Mucosa of descending colon (tissue), 3 donors: Measurements from ENCODE around the gene COL4A2. TPM values are rescaled to one million over a fixed set of nuclear protein-coding genes. Genes with fewer than 3 reads are reported as not detected.

ENCODE experiments used
- ATAC-seq: fragments of 200-7000 bp; cut with Tn5 transposase; one replicate; pipeline ENCODE4 v1.9.1; 2020; ENCODE audit warnings: mild to moderate bottlenecking, moderate library complexity
- DNase-seq, 3 donors: peaks; one replicate each; pipeline ENCODE4 v3.0.0-alpha.2; 2020
- H3K36me3 ChIP-seq: fragments of 200-600 bp; one replicate; pipeline ENCODE4 v1.8.0; 2021; ENCODE audit warnings: low read depth, mild to moderate bottlenecking
- H3K4me1 ChIP-seq: fragments of 200-600 bp; one replicate; pipeline ENCODE4 v1.8.0; 2021; ENCODE audit warnings: low read depth, mild to moderate bottlenecking
- H3K4me3 ChIP-seq: fragments of 200-600 bp; one replicate; pipeline ENCODE4 v1.8.0; 2021; ENCODE audit warnings: mild to moderate bottlenecking
- H3K9me3 ChIP-seq: fragments of 200-600 bp; one replicate; pipeline ENCODE4 v1.8.0; 2021; ENCODE audit warnings: mild to moderate bottlenecking
- CTCF ChIP-seq: fragments of 200-600 bp; IDR thresholded peaks from one replicate; pipeline ENCODE4 v1.8.0; 2022; ENCODE audit warnings: antibody characterized with exemption, mild to moderate bottlenecking
- intact Hi-C, 2 donors: fragments of 100-400 bp; cut with DNase I in 1 of 2; cut with micrococcal nuclease in 1 of 2; formaldehyde crosslinking; loops; one replicate each; pipeline versions ENCODE4 v1.11.0 to v1.11.1; 2022; cut with DNase I, micrococcal nuclease
- total RNA-seq, 3 donors: library from RNA; stranded (reverse); fragmentation: NEBNext Ultra II Directional in 2 of 3; extraction: Animal tissue kit (Norgen Biotek cat#: 25700) in 2 of 3; gene quantifications; one replicate each; pipeline versions ENCODE4 v1.2.1 to v1.2.4, GENCODE V29; 2021 to 2023
- donor health status: DM: no; HTN: no; CAD: no; lungs with moderate emphysema.
- donor health status: DM: no; HTN: no; CAD: no.
- donor health status: DM: no; HTN: yes; CAD: no.

COL4A2 gene
- total RNA-seq, 3 donors from 2014 or later, result 33.5 to 389 (median 74.2) TPM

GRCh38 chr13:110277357-110277975 is 29.6 kb upstream of the COL4A2 start:
- DNase-seq (no peak), ATAC-seq (no peak)
- Histone ChIP-seq H3K36me3 (no peaks in the 10 kb centered on the region), H3K4me3 (no peak overlapping the region), H3K9me3 (no peaks in the 10 kb centered on the region), H3K4me1 (no peaks in the 10 kb centered on the region)
- TF ChIP-seq CTCF, result no peak
- intact Hi-C loops, result no loop called here

GRCh38 chr13:110278859-110279258 is 28.2 kb upstream of the COL4A2 start:
- Histone ChIP-seq H3K4me1 (no peaks in the 10 kb centered on the region), H3K4me3 (no peak overlapping the region), H3K36me3 (no peaks in the 10 kb centered on the region), H3K9me3 (no peaks in the 10 kb centered on the region)
- intact Hi-C loops, result no loop called here
- DNase-seq (no peak), ATAC-seq (no peak)
- TF ChIP-seq CTCF, result no peak

- TF ChIP-seq CTCF, result no peak
- no peaks in the 10 kb centered on the region for H3K4me1 ChIP-seq
- intact Hi-C loops, result no loop called here
- ATAC-seq (no peak), DNase-seq (no peak)
- no peaks in the 10 kb centered on the region for H3K36me3 ChIP-seq
- no peaks in the 10 kb centered on the region for H3K9me3 ChIP-seq
- no peak overlapping the region for H3K4me3 ChIP-seq
Measured at GRCh38 chr13:110279684-110280083, 27.4 kb upstream of the COL4A2 start.

GRCh38 chr13:110280231-110280813 is 26.8 kb upstream of the COL4A2 start:
- H3K4me1 ChIP-seq, result no peaks in the 10 kb centered on the region
- TF ChIP-seq CTCF, result no peak
- H3K4me3 ChIP-seq, result no peak overlapping the region
- H3K9me3 ChIP-seq, result no peaks in the 10 kb centered on the region
- intact Hi-C loops, result no loop called here
- DNase-seq (no peak), ATAC-seq (no peak)
- no peaks in the 10 kb centered on the region for H3K36me3 ChIP-seq

GRCh38 chr13:110280985-110281688 is 25.9 kb upstream of the COL4A2 start:
- ATAC-seq (no peak), DNase-seq (no peak)
- no peaks in the 10 kb centered on the region for H3K9me3 ChIP-seq
- H3K36me3 ChIP-seq, result no peaks in the 10 kb centered on the region
- TF ChIP-seq CTCF, result no peak
- no peak overlapping the region for H3K4me3 ChIP-seq
- intact Hi-C loops, result no loop called here
- H3K4me1 ChIP-seq, result no peaks in the 10 kb centered on the region
